ENCODE results near the gene ERGIC2.

ERGIC2 gene

DNA sequence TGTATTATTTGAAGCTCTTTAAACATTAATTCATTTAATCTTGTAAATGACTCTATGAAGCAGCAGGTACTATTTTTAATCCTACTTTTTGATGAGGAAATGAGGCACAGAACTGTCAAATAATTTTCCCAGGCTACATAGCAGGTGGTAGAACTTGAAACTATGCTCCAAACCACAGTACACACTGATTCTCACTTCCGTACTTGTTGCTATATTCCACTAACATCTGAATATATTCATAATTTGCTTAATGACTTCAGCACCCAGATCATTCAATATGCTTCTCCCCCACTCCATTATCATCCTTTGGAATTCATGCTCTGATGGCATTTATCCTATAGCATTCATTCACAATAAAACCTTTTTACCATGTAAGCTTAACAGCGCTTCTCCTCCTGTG lies 4.9 kb downstream of the ERGIC2 start:
- DNase-seq (ENCODE audit: low read depth in 2 of 2), result no peak

DNA sequence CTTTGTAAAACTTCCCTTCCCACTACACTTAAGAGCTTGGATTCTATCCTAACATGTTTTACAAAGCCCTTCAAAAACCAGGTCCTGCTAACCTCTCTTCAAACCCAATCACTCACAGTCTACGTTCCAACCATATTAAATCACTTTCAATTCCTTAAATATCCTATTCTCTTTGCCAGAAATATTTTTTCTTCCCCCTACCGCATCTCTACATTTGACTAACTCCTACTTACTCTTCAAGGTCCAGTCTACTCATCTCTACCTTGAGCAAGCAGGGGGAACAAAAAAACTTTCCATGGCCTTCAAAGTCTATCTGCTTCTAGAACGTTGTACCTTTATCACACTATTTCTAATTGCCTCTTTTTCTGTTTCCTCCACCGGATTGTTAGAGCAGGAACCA lies 6.1 kb downstream of the ERGIC2 start:
- DNase-seq (ENCODE audit: low read depth in 2 of 2), result no peak

DNA sequence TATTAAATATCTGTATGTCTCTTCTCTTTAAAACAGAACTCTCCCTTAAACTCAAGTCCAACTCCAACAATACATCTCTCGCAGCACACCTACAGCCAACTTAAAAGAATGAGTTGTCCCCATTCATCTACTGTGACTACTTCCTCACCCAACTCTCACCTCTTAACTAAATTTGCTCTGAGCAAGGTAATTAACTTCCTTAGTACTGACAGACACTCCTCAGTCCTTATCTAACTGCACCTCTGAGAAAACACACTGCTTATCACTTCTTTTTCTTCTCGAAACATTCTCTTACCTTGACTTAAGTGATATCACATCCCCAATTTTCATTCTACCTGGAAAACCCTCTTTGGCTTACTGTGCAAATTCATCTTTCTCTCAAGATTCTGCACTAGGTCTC lies 7.0 kb downstream of the ERGIC2 start:
- DNase-seq (ENCODE audit: low read depth in 2 of 2), result no peak

DNA sequence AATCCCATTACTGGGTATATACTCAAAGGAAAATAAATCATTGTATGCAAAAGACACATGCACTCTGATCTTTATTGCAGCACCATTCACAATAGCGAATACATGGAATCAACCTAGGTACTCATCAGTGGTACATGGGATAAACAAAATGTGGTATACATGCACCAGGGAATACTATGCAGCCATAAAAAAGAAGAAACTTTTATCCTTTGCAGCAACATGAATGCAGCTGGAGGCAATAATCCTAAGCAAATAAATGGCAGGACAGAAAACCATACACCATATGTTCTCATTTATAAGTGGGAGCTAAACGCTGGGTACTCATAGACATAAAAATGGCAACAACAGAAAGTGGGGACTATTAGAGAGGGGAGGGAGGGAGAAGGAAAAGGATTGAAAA lies 15.9 kb downstream of the ERGIC2 start:
- no peak for DNase-seq (ENCODE audit: low read depth in 2 of 2)

DNA sequence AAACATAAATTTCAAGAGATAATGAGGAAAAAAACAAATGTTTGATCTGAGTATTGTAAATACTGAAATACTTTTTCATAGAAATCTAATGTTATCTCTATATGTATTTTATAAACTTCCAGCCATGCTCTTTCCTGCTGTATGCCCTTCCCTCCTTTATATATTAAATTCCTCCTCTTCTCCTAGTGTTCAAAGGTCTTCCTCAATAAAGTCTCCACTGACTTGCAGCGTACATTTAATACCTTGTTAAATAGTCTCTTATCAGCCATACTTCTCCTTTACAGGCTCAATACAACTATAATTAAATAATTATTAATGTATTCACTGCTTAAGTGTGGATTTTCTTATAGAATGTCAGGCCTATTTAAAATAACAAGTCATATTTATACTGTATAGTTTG lies 26.0 kb downstream of the ERGIC2 start:
- DNase-seq (ENCODE audit: low read depth in 2 of 2), result no peak

DNA sequence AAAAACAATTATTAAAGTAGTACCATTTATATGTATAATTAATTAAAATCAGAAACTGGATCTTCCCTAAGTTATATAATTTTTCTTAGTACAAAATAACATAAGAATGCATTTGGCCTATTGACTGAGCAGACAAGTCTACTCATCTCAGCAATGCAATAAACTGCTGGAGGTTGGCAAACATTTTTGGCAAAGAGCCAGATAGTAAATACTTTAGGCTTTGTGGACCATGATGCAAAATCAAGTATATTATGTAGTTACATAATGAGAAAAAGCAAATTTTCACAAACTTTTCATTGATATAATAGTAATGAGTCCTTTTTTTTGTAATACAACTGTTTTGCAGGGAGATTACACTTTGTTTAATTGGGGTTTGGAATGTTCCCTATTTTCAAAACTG lies 30.9 kb downstream of the ERGIC2 start:
- no peak for DNase-seq (ENCODE audit: low read depth in 2 of 2)

DNA sequence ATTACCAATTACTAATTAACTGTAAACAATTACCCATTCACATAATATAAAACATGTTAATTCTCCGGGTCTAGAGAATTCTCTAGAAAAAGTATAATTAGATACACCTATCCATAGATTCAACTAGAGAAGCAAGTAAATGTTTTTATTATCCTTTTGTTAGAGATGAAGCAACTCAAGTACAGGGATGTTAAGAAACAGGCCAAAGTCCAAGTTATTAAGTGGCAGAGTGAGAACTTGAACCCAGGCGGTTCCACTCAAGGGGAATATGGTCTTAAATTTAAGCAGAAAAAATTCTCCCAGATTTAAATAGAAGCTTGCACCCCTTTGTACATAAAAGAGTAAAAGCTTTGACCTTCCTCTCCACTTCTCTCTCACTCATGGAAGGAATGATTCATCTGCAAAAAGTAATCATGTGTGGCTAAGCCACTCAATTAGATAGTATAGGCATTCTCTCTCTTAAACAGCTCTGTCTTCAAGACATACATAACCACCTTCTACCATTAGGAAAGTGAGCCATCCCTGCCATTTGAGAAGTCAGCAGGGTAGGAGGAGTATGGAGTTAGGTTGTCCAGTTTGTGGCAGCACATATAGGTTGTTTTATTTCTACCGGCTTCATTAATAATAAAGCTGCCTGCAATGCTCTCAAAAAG lies 34.1 kb downstream of the ERGIC2 start:
- no peak for DNase-seq (ENCODE audit: low read depth in 2 of 2)

DNA sequence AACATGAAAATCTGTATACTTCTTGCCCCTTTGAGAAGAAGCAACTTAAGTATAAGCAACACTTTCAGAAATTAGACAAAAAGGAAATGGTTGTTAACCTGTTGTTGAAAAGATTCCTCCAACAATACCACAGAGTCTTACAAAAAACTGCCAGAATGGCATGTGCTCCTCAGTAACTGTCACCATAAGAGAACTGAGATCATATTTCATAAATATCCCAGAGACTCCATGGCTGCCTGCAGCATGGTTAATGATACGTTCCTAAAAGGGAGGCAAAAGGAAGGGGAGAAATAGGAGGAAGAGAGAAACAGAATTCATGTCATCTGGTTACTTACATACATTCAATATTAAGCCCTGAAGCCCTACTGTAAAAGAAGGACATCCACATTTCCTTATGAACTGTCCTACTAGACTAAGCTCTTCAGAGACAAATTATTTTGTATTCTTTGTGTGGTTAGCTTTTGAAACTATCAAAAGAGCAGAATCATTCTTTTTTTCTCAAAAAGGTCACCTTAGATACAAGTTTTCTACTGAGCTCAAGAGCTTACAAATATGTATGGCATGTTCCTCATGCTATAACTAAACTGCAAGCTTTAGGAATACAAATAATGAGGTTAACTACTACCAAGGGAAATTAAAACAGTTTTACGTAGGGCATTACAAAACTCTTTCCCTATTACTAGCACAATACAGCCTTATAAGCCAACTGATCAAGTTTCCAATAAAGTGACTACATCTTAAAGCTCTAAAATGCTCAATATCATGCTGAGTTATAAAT lies 37.8 kb downstream of the ERGIC2 start:
- no peak for DNase-seq (ENCODE audit: low read depth in 2 of 2)

DNA sequence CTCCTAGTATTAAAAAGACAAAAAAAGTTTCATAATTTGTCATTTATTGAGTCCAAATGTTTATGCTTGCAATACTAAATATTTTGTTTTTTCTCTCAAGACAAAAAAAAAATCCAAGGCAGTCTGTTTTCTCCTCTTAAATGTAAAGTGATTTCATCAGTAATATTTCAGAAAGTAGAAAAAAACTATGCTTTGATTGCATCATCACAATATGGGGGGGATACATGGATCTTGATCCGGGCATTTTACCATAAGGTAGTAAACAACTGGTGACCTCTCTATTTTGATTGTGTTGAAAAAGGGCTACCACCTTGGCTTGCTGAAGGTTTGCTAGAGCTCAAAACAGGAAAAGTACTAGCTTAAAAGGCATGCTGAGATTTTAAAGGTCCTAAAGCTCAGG lies 43.6 kb downstream of the ERGIC2 start:
- DNase-seq (ENCODE audit: low read depth in 2 of 2), result no peak

DNA sequence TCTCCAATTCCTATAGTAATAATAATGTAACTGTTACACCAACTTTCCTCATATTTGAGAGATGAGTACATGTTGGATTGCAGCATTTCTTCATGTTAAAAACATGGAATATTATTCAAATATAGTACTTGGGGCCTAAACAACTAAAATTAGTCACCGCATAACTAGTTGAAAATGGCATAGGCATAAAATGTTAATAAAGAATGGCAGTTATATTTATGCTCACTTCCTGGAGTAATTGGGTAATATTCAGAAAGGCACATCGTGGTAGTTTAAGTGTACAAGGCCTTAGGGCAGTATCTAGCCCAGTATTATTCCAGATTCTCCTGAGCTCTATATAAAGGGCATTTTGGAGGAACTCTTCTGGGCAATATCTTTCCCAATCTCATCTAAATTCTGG lies 46.0 kb downstream of the ERGIC2 start:
- DNase-seq (ENCODE audit: low read depth in 2 of 2), result no peak

DNA sequence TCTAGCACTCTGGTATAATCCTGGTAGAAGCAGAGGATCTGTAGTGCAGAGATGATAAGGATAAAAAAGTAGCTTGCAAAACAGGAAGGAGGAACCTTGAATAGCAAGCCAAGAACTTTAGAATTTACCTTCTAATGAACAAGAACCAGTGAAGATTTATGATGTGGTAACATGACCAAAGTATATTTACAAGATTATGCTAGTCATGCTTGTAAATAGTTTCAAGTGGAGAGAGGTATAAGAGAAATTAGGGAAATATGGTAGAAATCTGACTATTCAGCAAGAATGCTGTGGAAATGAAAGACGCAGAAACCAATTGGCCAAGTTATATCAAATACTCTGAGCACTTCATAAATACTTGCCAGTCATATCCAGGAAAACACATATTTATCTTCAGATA lies 47.8 kb downstream of the ERGIC2 start:
- no peak for DNase-seq (ENCODE audit: low read depth in 2 of 2)

DNA sequence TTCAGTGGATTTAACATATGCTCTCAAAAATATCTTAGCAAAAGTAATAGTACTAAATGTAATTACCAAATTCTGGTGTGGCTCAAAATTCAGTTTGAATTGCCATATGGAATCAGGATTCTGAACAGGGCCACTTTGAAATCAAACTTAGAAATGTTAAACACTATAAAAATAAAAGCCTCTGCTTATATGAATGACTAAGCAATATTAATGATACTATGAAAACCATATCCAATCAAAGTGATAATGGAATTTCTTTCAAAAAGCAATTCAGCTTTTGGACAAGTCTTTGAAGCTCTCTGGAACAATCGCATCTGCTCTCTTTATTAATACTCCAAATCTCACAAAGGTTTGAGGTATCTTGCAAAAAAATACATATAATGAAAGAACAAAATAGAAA lies 51.6 kb downstream of the ERGIC2 start:
- no peak for DNase-seq (ENCODE audit: low read depth in 2 of 2)

DNA sequence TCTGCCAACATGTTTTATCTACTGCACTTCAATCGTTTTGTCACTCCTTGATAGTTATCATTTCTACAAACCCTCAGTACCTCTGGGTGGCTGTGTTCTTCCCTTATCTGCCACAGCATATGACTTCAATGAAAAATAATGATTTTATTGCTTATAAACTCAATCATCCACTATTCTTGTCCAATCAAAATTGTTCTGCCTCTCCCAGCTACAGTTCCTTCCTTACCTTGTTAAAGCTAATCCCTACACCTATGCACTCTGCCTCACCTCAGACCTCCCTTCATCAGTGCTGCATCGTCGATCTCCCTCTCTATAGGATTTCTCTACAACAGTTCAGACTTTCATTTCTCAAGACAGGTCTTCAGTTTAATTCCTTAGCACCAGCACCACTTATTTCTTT lies 58.8 kb downstream of the ERGIC2 start:
- no peak for DNase-seq (ENCODE audit: low read depth in 2 of 2)

DNA sequence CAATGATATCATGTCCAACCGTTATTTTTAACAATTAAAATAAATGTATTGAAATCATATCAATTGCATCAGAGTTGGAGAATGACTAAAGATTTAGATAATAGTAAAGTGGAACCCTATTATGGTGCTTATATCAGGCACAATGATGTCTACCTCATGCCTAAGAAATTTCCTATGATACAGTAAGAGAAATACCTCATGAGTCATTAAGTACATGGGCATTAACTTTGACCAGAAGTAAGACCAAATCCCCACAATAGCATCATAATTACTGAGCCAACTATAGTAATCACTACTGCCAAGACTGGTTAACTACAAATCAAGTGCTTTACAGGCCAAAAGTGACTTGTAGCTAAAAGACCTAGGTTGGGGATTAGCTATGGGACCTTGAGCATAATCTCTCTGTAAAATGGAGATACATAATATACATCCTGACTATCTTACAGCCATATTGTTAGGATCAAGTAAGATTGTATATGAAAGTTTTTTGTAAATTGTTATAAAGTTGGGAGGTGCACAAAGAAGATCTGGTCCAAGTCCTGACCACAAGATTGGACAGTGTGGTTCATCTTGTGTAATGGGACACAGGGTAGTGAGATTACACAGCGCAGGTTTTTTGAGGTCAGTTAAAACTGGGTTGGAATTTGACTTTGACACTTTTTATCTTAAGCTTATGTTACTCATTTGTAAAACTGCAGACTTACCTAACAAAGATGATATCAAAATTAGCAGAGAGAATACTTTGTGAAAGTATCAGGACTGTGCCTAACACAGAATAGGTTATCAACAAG lies 60.5 kb downstream of the ERGIC2 start:
- DNase-seq (ENCODE audit: low read depth in 2 of 2), result no peak

DNA sequence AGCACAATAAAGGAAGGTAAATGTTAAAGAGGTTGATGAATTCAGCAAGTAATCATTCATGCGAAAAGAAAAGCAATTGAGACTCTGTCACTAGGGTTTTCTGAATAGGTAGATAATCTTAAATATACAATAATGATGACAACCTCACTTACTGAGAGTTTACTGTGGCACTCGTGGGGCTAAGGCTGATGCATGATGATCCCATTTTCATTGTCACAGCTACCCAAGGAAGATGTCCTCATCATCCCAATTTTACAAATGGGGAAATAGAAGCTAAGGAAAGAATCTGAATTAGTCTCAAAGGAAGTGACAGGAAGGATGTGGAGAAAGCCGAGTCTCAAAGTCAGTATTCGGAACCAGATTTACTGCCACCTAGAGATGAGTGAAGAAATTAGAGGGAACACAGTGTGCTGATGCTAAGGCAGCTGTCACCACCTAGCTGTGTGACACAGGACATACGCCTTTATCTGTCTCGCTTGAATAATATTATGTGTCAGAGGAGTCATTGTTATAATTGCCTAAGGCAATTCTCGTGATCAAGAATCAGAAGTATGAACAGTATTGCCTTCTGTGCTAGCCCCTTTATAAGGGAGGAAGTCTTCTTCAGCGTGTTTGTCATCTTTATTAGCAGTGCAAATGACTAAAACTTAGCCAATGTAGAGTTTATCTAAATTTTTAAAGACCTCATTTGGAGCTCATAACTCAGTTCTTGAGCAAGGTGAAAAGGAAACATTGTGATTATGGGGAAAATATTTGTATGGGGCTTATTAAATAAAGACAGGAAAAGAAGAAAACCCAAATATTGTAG lies 63.2 kb downstream of the ERGIC2 start:
- DNase-seq (ENCODE audit: low read depth in 2 of 2), result no peak

DNA sequence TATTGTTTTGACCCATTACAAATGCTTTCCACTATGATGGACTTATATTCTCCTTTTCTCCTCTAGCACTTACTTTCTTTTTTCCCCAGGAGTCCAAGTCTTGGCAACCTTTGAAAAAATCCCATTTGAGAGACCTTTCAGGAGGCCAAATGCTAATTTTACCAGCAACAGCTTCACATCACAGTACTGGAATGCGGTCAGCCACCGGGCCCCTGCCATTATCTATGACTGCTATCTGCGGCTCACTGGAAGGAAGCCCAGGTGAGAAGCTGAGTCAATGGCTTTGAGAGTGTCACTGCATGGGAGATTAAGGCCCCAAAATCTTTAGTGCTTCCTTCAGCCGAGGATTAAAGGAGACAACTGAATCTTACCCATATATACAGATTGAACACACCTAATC lies 64.2 kb downstream of the ERGIC2 start:
- no peak for DNase-seq (ENCODE audit: low read depth in 2 of 2)

DNA sequence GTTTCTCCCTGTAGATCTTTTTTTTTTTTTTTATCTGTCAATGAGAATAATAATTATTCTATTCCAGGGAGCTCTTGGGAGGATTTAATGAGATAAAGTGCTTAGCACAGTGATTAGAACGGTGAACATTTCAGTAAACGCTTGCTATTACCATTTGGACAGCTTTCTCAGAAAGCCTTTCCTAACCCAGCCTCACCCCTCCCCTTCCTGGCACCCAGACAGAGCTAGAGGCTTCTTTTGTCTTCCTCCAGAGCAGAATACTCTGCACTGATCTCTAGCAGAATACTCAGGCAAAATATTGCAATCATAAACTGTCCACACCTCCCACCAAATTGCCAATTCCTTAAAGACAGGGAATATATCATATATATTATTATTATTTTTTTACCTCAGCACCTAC lies 66.6 kb downstream of the ERGIC2 start:
- DNase-seq (ENCODE audit: low read depth in 2 of 2), result no peak

DNA sequence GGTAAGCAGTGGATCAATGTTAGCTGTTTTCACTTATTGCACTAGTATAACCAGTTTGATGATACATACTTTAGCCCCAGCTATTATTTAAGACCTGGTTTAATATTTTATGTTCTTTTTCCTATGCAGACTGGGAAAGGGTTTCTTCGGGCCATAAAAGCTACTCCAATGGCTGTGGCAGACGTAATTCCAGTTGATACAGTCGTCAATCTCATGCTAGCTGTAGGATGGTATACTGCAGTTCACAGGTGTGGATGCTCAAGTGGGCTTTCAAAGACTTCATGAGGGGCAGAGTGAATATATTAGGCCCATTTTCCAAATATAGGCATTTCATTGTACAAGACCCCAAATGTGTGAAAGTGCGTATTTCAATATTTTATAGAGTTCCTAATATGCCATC lies 70.1 kb downstream of the ERGIC2 start:
- no peak for DNase-seq (ENCODE audit: low read depth in 2 of 2)

DNA sequence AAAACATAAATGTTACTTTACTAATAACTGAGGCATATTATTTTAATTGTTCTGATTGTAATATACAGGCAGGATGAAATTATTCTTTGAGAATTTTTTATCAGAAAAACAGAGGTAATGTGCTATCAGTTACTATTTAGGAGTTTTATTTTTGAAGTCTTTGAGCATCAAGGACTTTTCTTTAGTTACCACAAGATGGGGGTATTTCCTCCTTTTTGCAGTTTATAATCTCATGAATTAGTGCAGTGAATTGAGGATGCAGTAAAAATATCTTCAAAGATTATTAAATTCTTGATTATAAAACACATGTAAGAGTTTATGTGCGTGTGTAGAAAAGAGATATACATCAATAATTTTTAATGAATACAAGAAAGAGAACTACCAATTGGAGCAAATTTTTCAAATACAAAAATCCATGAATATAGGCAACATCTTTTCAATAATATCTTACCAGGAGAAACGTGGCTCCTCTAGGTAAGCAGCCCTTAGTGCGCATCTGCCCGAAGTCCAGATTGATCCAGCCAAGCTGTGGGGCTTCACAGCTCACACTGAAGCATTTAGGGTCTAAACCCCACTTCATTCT lies 71.6 kb downstream of the ERGIC2 start:
- DNase-seq (ENCODE audit: low read depth in 2 of 2), result no peak

DNA sequence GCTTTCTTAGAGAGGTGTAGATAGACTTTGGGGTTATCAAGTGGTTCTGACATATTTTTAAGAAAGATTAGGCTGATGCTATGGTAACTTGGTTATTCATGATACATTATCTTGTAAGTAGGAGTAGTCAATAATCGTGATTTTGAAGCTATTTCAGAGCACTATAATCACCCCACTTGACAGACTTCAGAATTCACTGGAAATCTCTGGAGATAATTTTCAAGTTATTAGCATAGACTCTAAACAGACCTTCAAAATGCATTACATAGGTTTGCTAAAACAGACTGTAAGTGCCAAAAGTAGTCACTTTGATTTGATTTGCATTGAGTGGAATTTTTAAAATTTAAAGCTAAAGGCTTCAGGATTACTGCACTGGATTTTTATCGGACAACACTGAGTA lies 74.3 kb downstream of the ERGIC2 start:
- no peak for DNase-seq (ENCODE audit: low read depth in 2 of 2)

DNA sequence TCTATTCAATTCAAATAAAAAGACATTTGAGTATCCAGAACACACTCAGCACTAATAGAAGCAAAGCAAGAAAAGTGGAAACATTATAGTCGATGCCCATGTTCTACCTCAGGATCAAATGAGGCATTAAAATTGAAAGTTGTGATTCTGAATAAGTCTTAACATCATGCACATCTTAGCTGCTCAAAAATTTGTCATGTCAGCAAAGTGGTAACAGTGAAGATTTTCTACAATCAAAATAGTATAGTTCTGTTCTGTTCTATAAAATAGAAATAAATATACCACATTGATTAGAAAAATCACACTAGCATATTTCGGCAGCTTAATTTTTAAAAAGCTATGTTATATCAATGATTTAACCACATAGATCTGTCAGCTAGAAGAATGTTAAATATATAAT lies 74.7 kb downstream of the ERGIC2 start:
- DNase-seq (ENCODE audit: low read depth in 2 of 2), result no peak

DNA sequence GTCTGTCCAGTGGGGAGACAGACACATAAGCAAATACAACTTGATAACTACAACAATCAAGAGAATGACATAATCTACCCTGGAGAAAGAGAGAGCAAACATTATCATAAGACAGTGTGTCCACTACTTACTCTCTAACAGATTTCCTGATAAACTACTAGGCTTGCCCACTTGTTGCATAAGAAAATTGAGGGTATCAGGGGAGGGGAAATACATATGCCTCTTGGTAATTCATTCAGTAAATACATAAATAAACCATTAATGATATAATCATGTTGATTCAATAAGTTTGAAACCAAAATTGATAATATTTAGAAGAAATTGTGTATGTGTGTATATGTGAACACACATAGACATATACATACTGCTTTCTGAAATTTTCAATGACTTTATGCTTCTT lies 76.6 kb downstream of the ERGIC2 start:
- no peak for DNase-seq (ENCODE audit: low read depth in 2 of 2)
